ENCODE data around the gene UBAC2.

The UBAC2 gene

DNA sequence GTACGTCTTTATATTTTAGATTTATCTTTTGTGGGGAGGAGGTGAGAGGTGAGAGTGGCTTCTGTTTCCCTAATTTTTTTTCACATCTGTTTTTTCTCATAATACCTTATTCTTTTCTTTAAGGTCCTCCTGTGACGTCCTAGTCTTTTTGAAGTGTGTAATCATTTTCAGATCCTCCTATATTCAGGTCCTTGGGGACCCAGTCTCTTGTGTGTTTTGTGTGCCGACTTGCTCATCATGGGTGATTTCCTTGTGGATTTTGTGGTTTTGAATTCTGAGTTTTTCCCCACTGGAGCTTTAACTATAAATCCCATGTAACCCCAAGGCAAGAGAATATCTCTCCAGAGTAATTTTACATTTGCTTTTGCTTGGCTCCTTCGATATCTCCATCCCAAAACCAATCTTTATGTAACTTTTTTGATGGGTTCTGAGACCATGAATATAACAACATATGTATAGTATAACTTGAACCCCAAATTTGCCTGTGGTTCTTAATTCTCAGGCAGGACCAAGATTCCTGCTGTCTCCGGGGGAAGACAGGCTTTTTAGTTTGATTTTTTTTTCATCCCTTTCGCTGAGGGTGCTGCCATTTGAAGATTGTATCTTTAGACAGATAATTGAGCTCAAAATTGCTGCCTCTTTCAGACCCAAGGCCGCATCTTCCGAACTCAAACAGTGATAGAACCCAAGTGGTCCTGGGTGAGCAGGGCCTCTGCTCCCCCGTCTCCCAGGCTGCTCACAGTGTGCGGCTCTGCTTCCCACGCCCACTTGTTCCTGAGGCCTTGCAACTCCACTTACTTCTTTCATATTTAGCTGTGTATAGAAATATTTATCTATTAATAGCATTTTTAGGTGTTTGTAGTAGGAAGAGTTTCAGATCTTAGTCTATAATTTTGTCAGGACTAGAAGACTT lies 165.7 kb downstream of the UBAC2 start:
- DNase-seq = no peak

DNA sequence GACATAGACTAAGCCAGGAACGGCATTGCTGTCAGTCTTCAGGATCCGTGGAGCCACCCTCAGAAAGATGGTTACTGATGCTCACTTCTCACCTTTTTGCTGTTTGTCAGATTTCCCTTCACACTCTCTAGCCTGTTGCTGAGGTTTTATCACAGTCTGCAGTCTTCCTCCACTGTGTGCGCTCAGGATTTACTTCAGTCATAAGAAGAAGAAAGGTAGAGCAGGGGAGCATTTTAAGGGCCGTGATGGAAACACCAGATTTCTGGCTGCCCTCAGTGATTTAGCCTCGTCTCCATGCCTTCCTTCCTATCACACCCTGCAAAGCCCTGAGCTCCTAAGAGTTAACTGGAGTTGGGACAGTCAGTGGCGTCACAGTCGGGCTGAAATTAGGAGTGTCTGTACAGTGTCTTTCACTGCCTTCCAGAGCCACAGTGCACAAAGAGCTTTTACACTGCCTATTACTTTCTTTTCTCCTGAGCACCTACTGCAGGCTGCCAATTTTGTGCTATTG lies 166.5 kb downstream of the UBAC2 start:
- no peak for DNase-seq

GRCh38 chr13:99367663-99368448 lies 167.2 kb downstream of the UBAC2 start:
- DNase-seq = no peak

- no peak for DNase-seq
Observed at GRCh38 chr13:99370481-99371275, 170.0 kb downstream of the UBAC2 start.

GRCh38 chr13:99371956-99372355 lies 171.3 kb downstream of the UBAC2 start:
- peak; percentile 61 for DNase-seq

GRCh38 chr13:99373436-99373835 lies 172.8 kb downstream of the UBAC2 start:
- DNase-seq = no peak

GRCh38 chr13:99374169-99374991 lies 173.7 kb downstream of the UBAC2 start:
- DNase-seq = no peak

- no peak for DNase-seq
Observed at GRCh38 chr13:99374994-99375737, 174.5 kb downstream of the UBAC2 start.

- no peak for DNase-seq
Observed at GRCh38 chr13:99375738-99376080, 175.1 kb downstream of the UBAC2 start.

- DNase-seq = no peak
Observed at GRCh38 chr13:99376132-99376531, 175.5 kb downstream of the UBAC2 start.

DNA sequence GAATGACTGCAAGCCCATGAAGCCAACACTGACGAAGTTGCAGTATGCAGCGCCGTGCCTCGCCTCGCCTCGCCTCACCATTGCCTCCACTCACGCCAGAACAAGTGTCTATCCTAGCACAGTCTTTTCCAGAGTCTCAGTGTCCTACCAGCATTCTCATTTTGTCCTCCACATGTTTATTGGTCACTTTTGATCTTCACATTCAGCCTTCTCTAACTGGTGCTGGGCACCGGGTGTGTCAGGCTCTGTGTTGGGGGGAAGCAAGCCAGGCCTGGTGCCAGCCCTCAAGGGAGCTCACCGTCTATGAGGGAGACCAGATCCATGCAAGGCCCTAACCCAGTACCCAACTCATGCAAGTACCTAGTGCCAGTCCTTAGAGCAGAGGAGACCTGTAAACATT lies 176.3 kb downstream of the UBAC2 start:
- DNase-seq = no peak

GRCh38 chr13:99377641-99378040 lies 177.0 kb downstream of the UBAC2 start:
- no peak for DNase-seq

DNA sequence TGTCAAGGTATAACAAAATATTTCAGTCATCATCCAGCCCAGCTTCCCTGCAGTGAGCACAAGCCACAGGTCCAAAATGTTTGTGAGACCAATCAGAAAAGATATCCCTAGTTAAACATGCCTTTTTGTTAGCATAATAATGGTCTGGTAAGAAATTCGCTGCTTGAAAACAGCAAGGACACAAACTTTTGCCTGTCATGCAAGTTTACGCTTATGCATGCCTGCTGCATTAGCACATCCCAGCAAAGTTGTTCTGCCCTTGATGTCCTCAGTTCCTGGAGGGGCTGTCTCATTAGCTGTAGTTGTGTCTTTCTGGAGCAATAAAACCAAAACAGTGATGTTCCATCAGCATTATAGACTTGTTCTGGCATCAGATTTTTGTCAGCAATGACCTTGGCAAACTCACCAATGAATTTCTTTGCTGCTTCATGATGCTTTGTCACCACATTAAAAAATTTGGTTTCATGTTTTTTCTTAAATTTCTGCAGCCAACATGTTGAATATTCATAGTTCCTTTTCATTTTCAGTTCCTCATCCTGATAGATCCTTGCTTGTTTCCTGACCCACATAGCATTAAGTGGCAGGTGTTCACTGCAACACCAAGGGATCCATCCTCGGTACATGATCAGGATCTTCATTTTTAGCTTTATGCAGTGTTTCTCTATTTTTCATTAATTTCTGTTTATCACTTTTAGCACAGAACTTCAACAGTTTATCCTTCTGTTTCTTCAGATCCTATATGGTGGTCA lies 178.5 kb downstream of the UBAC2 start:
- no peak for DNase-seq

DNA sequence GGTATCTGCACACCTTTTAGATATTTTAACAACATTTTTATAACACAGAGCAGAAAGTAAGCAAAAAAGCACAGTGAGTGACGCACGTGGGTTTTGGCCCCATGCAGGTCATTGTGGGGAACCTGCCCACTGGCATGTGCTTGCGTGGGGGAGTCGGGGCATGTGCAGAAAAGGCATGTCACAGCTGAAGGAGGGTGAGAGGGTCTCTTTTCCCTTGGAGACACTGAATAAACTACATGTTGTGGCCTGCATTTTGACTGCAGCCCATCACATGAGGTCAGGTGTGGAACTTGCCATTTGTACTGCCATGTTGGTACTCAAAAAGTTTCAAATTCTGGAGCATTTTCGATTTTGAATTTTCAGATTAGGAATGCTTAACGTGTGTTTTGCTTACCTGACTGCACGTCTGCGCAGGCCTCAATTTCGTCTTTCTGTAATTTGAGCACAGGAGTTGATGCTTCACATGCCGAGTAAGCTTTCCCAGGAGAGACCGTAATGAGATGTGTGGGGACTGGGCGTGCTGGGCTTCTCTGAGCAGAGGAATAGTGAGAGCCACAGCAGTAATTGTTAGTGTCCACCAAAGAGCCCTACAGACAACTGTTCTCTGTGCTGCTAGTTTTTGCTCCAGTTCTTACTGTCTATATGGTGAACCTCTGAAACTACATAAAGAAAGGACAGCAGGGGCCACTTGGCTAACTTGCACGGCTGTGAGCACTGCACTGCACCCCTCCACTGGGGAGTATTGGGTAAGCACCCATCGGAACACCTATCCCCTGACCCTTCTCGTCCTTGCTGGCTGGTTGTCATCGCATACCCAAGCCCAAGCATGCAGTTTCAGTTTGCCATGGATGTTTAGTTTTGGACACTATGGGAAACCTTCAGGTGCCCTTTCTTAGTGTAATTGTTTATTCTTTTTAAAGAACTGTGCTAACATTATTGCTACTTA lies 179.5 kb downstream of the UBAC2 start:
- DNase-seq = no peak

DNA sequence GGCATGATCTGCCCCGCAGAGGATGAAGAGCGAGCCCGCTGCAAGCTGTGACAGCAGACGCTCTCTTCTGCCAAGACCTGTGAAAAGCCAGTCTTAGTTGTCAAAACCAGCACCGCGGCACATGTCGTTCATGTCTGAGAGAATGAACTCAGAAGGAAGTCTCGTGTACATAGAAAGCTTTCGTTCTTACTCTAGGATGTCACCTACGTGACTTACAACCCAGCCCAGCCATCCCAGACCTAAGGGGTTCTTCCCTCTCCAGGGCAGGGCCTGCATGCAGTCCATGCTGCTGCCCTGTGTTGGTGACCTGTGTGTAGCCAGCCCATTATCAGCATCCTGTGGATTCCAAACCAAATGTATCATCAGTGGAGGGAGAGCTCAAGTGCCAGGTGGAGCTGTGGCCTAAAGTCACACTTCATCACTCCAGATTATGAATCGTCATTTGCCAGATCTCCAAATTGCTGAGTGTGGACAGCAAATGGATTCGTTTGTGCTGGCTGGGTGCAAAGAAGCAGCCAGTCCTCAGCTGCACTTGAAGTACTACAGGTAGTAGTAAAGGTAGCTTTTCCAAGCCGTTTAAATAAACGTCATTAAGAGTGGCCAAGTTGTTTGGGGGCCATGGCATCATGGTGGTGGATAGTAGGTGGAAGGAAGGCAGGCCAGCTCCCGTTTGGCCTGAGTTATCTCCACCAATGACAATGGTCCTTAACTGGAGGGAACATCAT lies 180.4 kb downstream of the UBAC2 start:
- DNase-seq = peak; percentile 81

- no peak for DNase-seq
Observed at GRCh38 chr13:99381766-99382165, 181.1 kb downstream of the UBAC2 start.

DNA sequence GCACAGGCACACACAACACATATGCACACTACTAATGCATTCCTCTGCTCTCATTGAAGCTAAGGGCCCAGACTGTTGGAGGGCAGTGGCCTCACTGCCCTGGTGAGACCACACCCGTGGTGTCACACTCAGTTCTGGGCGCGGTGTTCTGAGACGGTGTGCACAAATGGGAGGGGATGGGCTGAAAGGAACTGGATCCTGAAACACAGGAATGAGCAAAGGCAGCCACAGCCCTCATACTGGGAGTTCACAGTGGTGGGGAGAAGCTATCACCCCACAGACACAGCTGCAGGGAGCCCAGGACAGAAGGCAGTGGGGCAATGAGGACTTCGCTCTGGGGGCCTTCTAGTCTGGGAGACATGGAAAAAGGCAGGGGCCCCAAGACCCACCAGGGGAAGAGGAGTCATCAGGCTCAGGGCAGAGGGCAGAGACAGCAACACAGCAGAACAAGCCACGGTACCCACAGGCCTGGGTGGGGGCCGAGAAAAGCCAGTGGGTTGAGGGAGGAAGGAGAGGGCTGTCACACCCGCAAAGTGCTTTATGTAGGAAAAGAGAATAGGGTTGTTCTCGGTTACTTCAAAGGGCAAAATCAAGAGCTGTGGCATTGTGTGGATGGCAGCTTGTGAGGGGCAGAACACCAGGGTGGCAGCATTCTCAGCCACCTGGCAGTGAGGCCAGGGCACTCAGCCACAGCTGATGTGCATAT lies 181.9 kb downstream of the UBAC2 start:
- DNase-seq = peak; percentile 45

GRCh38 chr13:99383511-99383921 lies 182.9 kb downstream of the UBAC2 start:
- DNase-seq = no peak
